ENCODE results near the gene FAM78B.

GRCh38 chr1:166112425-166112824, 54.4 kb downstream of the FAM78B start:
- no peak for TF ChIP-seq CTCF (conservative IDR thresholded peaks at IDR 0.05; ENCODE audit: low read depth, low read length)
- TF ChIP-seq EZH2 (IDR thresholded peaks at IDR 0.05; ENCODE audit: borderline replicate concordance, low read depth, low read length, poor library complexity, severe bottlenecking), result no peak
